ENCODE results near the gene SNAPC2.
A peak's percentile ranks its signal among the peaks of the same experiment; 100 is the strongest.

Gene SNAPC2

DNA sequence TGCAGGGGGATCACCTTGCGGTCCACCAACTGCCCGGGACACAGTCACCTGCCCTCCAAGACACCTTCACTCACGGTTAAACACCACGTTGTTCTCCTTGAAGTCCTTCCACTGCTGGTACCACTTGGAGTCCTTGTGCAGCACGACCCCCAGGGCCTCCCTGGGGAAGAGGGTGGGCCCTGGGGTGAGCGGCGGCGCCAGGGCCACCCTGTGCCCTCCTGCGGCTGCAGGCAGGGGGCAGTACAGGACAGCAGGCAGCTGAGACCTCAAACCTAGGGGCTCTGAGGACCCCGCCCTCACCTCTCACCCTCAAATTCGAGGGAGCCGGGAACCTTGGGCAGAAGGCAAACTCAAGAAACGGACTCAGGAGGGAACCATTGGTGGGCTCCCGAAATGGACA lies 13.3 kb downstream of the SNAPC2 start:
- no peak overlapping the region for H3K4me3 ChIP-seq (ENCODE audit: insufficient read depth in 1 of 2, low read depth in 1 of 2, low read length in 2 of 2)
- WGBS: 89% methylated on average over 14 of the region's 14 CpGs
- H3K4me2 ChIP-seq (ENCODE audit: low read length, poor library complexity, severe bottlenecking): no peak overlapping the region
- no peak overlapping the region for H3K18ac ChIP-seq (ENCODE audit: low read depth in 1 of 2, low read length in 2 of 2)
- H2AFZ ChIP-seq (ENCODE audit: low read depth, low read length): no peak overlapping the region
- no peak overlapping the region for H3K4ac ChIP-seq (ENCODE audit: low read depth in 1 of 2, low read length in 2 of 2)
- H2BK120ac ChIP-seq (ENCODE audit: low read depth, low read length): no peak overlapping the region
- no peaks in the 10 kb centered on the region for H3K9me3 ChIP-seq (ENCODE audit: control insufficient read depth, low read length)
- peaks cover 77 to 79% of the 10 kb centered on the region in 2 experiments for H3K36me3 ChIP-seq (ENCODE audit: control insufficient read depth in 1 of 2, insufficient read depth in 2 of 2, low read depth in 1 of 2, low read length in 2 of 2)
- peaks cover 24% of the 10 kb centered on the region for H3K79me1 ChIP-seq (replicated peaks; ENCODE audit: low read length, poor library complexity, severe bottlenecking)
- no peak overlapping the region for H2AK5ac ChIP-seq (ENCODE audit: low read length, severe bottlenecking)
- no peak overlapping the region for H4K8ac ChIP-seq (ENCODE audit: low read length)
- H2BK12ac ChIP-seq (ENCODE audit: low read length in 2 of 2): no peak overlapping the region
- H4K91ac ChIP-seq (ENCODE audit: low read length): peak overlapping the region; percentile 44
- H3K14ac ChIP-seq (ENCODE audit: low read length in 2 of 2): no peak overlapping the region
- H2BK5ac ChIP-seq (ENCODE audit: low read depth, low read length, poor library complexity, severe bottlenecking): no peak overlapping the region
- no peaks in the 10 kb centered on the region for H3K27me3 ChIP-seq (ENCODE audit: control insufficient read depth in 1 of 2, insufficient read depth in 1 of 2, low read length in 2 of 2)
- no peak for DNase-seq
- H2BK15ac ChIP-seq (ENCODE audit: low read depth, poor library complexity, severe bottlenecking): no peak overlapping the region
- peaks cover 14% of the 10 kb centered on the region for H3K4me1 ChIP-seq (ENCODE audit: control insufficient read depth, insufficient read depth, low read depth, low read length)
- no peak overlapping the region for H3K23ac ChIP-seq (ENCODE audit: low read length in 2 of 2)
- no peak overlapping the region for H3K9ac ChIP-seq (ENCODE audit: low read length)
- H3K27ac ChIP-seq (ENCODE audit: low read length, poor library complexity, severe bottlenecking): no peak overlapping the region

DNA sequence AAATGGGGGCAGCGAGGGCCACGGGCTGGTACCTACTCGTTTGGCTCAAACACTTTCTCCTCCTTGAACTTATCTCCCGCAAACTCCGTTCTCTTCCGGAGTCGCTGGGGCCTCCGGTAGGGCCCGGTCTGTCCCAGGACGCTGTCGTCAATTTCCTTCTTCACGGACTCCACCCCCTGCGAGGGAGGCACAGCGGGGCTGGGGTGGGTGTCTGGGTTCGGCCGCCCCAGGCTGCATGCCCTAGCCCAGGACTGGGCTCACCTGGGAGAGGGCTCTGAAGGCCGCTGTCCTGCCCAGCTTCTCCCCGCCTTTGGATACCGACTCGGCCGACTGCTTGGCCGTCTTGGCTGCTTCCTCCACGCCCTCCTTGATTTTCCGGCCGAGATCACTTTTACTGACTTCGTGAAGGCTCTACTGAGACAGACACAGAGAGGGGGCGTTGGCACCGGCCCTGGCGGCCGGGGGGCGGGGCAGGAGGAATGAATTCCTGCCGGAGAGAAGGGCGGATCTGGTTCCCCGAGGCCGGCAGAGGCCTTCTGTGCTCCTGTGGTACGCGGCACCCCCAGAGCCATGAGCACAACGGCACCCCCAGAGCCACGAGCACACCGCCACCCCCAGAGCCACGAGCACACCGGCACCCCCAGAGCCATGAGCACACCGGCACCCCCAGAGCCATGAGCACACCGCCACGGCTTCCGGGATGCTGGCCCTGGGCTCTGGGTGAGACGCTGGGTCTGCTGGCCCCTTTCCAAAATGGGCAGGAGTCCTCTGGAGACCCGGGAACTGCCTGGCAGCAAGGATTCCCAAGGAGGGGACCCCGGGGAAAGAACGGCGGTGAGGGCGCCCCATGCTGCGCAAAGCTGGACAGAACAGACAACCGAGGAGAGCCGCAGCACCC lies 13.9 kb downstream of the SNAPC2 start:
- H3K27ac ChIP-seq (ENCODE audit: low read length, poor library complexity, severe bottlenecking): no peak overlapping the region
- peaks cover 11% of the 10 kb centered on the region for H3K4me1 ChIP-seq (ENCODE audit: control insufficient read depth, insufficient read depth, low read depth, low read length)
- no peak overlapping the region for H3K9ac ChIP-seq (ENCODE audit: low read length)
- H3K79me1 ChIP-seq (replicated peaks; ENCODE audit: low read length, poor library complexity, severe bottlenecking): peaks cover 25% of the 10 kb centered on the region
- whole genome bisulfite sequencing: 94% methylated on average over 55 of the region's 55 CpGs
- no peak for DNase-seq
- H2BK120ac ChIP-seq (ENCODE audit: low read depth, low read length): no peak overlapping the region
- no peak overlapping the region for H3K18ac ChIP-seq (ENCODE audit: low read depth in 1 of 2, low read length in 2 of 2)
- H3K27me3 ChIP-seq (ENCODE audit: control insufficient read depth in 1 of 2, insufficient read depth in 1 of 2, low read length in 2 of 2): no peaks in the 10 kb centered on the region
- H2BK15ac ChIP-seq (ENCODE audit: low read depth, poor library complexity, severe bottlenecking): no peak overlapping the region
- H3K36me3 ChIP-seq (ENCODE audit: control insufficient read depth in 1 of 2, insufficient read depth in 2 of 2, low read depth in 1 of 2, low read length in 2 of 2): peaks cover 79 to 81% of the 10 kb centered on the region in 2 experiments
- no peak overlapping the region for H3K14ac ChIP-seq (ENCODE audit: low read length in 2 of 2)
- H3K4ac ChIP-seq (ENCODE audit: low read depth in 1 of 2, low read length in 2 of 2): no peak overlapping the region
- H2BK5ac ChIP-seq (ENCODE audit: low read depth, low read length, poor library complexity, severe bottlenecking): no peak overlapping the region
- H2AK5ac ChIP-seq (ENCODE audit: low read length, severe bottlenecking): no peak overlapping the region
- H4K91ac ChIP-seq (ENCODE audit: low read length): no peak overlapping the region
- no peak overlapping the region for H4K8ac ChIP-seq (ENCODE audit: low read length)
- no peak overlapping the region for H3K23ac ChIP-seq (ENCODE audit: low read length in 2 of 2)
- H2BK12ac ChIP-seq (ENCODE audit: low read length in 2 of 2): no peak overlapping the region
- no peak overlapping the region for H3K4me2 ChIP-seq (ENCODE audit: low read length, poor library complexity, severe bottlenecking)
- no peak overlapping the region for H3K4me3 ChIP-seq (ENCODE audit: insufficient read depth in 1 of 2, low read depth in 1 of 2, low read length in 2 of 2)
- H2AFZ ChIP-seq (ENCODE audit: low read depth, low read length): no peak overlapping the region
- H3K9me3 ChIP-seq (ENCODE audit: control insufficient read depth, low read length): no peaks in the 10 kb centered on the region

DNA sequence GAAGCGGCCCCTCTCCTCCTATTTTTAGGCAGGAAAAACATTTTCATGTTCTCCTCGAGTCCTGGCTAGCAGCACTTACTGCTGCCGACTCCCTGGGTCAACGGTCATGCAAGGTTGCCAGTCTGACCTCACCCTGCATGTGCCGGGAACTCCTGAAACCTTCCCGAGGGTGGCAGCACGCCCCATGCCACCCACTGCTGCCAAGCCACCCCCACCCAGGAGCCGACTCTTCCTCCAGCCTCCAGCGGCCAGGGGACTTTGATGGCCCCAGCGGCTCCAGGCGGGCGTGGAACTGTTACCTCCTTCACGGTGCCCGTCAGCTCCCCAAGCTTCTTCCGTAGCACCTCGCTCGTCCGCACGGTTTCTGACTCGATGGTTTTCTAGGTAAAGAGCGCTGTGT lies 14.6 kb downstream of the SNAPC2 start:
- no peak overlapping the region for H3K4ac ChIP-seq (ENCODE audit: low read depth in 1 of 2, low read length in 2 of 2)
- no peak overlapping the region for H3K23ac ChIP-seq (ENCODE audit: low read length in 2 of 2)
- no peak overlapping the region for H2BK15ac ChIP-seq (ENCODE audit: low read depth, poor library complexity, severe bottlenecking)
- no peak overlapping the region for H3K4me3 ChIP-seq (ENCODE audit: insufficient read depth in 1 of 2, low read depth in 1 of 2, low read length in 2 of 2)
- H4K91ac ChIP-seq (ENCODE audit: low read length): no peak overlapping the region
- no peak for DNase-seq
- no peak overlapping the region for H3K18ac ChIP-seq (ENCODE audit: low read depth in 1 of 2, low read length in 2 of 2)
- H2AK5ac ChIP-seq (ENCODE audit: low read length, severe bottlenecking): no peak overlapping the region
- no peak overlapping the region for H3K27ac ChIP-seq (ENCODE audit: low read length, poor library complexity, severe bottlenecking)
- H2BK5ac ChIP-seq (ENCODE audit: low read depth, low read length, poor library complexity, severe bottlenecking): no peak overlapping the region
- H2AFZ ChIP-seq (ENCODE audit: low read depth, low read length): no peak overlapping the region
- H3K36me3 ChIP-seq (ENCODE audit: control insufficient read depth in 1 of 2, insufficient read depth in 2 of 2, low read depth in 1 of 2, low read length in 2 of 2): peaks cover 80 to 83% of the 10 kb centered on the region in 2 experiments
- H3K9ac ChIP-seq (ENCODE audit: low read length): no peak overlapping the region
- H3K4me1 ChIP-seq (ENCODE audit: control insufficient read depth, insufficient read depth, low read depth, low read length): peaks cover 5% of the 10 kb centered on the region
- H2BK12ac ChIP-seq (ENCODE audit: low read length in 2 of 2): no peak overlapping the region
- no peak overlapping the region for H4K8ac ChIP-seq (ENCODE audit: low read length)
- H3K9me3 ChIP-seq (ENCODE audit: control insufficient read depth, low read length): no peaks in the 10 kb centered on the region
- H3K4me2 ChIP-seq (ENCODE audit: low read length, poor library complexity, severe bottlenecking): no peak overlapping the region
- WGBS: 96% methylated on average over 21 of the region's 21 CpGs
- no peak overlapping the region for H2BK120ac ChIP-seq (ENCODE audit: low read depth, low read length)
- H3K14ac ChIP-seq (ENCODE audit: low read length in 2 of 2): no peak overlapping the region
- H3K79me1 ChIP-seq (replicated peaks; ENCODE audit: low read length, poor library complexity, severe bottlenecking): peaks cover 26% of the 10 kb centered on the region
- H3K27me3 ChIP-seq (ENCODE audit: control insufficient read depth in 1 of 2, insufficient read depth in 1 of 2, low read length in 2 of 2): no peaks in the 10 kb centered on the region

DNA sequence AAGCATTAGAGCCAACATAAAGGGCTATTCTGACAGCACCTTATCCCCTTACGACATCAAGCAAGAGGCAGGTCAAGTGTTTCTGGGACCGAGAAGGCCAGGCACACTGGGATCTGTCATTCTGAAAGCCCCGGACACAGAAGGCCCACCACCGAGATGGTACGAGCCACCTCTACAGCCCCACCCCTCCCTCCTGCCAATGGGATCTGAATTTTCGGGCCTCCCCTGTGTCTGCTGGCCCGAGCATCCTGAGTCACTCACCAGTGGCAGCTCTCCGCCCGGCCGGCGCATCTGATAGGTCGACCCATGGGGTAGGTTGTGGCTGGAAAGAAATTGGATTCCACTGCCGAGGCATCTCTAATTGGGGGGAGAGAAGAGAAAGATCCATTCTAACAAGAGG lies 20.7 kb downstream of the SNAPC2 start:
- H2AK5ac ChIP-seq (ENCODE audit: low read length, severe bottlenecking): no peak overlapping the region
- over 99% methylated on average over 11 of the region's 13 CpGs for WGBS

More for the DNA sequence above, 20.7 kb downstream of the SNAPC2 start:
- Histone ChIP-seq H2BK15ac (ENCODE audit: low read depth, poor library complexity, severe bottlenecking) (no peak overlapping the region), H3K9me3 (ENCODE audit: control insufficient read depth, low read length) (no peaks in the 10 kb centered on the region), H3K9ac (ENCODE audit: low read length) (no peak overlapping the region), H3K14ac (ENCODE audit: low read length in 2 of 2) (no peak overlapping the region), H3K79me1 (replicated peaks; ENCODE audit: low read length, poor library complexity, severe bottlenecking) (peaks cover 37% of the 10 kb centered on the region), H4K91ac (ENCODE audit: low read length) (no peak overlapping the region), H2BK12ac (ENCODE audit: low read length in 2 of 2) (no peak overlapping the region), H3K18ac (ENCODE audit: low read depth in 1 of 2, low read length in 2 of 2) (no peak overlapping the region), H3K4me2 (ENCODE audit: low read length, poor library complexity, severe bottlenecking) (no peak overlapping the region), H4K8ac (ENCODE audit: low read length) (no peak overlapping the region), H3K27ac (ENCODE audit: low read length, poor library complexity, severe bottlenecking) (no peak overlapping the region), H3K4me3 (ENCODE audit: insufficient read depth in 1 of 2, low read depth in 1 of 2, low read length in 2 of 2) (no peak overlapping the region), H2AFZ (ENCODE audit: low read depth, low read length) (no peak overlapping the region), H3K36me3 (ENCODE audit: control insufficient read depth in 1 of 2, insufficient read depth in 2 of 2, low read depth in 1 of 2, low read length in 2 of 2) (peaks cover 34 to 41% of the 10 kb centered on the region in 2 experiments), H3K23ac (ENCODE audit: low read length in 2 of 2) (no peak overlapping the region), H3K27me3 (ENCODE audit: control insufficient read depth in 1 of 2, insufficient read depth in 1 of 2, low read length in 2 of 2) (no peaks in the 10 kb centered on the region), H3K4me1 (ENCODE audit: control insufficient read depth, insufficient read depth, low read depth, low read length) (peaks cover 8% of the 10 kb centered on the region), H2BK120ac (ENCODE audit: low read depth, low read length) (no peak overlapping the region), H3K4ac (ENCODE audit: low read depth in 1 of 2, low read length in 2 of 2) (no peak overlapping the region), H2BK5ac (ENCODE audit: low read depth, low read length, poor library complexity, severe bottlenecking) (no peak overlapping the region)
- no peak for DNase-seq
